ENCODE results near the gene EMX1.

Gene EMX1

DNA sequence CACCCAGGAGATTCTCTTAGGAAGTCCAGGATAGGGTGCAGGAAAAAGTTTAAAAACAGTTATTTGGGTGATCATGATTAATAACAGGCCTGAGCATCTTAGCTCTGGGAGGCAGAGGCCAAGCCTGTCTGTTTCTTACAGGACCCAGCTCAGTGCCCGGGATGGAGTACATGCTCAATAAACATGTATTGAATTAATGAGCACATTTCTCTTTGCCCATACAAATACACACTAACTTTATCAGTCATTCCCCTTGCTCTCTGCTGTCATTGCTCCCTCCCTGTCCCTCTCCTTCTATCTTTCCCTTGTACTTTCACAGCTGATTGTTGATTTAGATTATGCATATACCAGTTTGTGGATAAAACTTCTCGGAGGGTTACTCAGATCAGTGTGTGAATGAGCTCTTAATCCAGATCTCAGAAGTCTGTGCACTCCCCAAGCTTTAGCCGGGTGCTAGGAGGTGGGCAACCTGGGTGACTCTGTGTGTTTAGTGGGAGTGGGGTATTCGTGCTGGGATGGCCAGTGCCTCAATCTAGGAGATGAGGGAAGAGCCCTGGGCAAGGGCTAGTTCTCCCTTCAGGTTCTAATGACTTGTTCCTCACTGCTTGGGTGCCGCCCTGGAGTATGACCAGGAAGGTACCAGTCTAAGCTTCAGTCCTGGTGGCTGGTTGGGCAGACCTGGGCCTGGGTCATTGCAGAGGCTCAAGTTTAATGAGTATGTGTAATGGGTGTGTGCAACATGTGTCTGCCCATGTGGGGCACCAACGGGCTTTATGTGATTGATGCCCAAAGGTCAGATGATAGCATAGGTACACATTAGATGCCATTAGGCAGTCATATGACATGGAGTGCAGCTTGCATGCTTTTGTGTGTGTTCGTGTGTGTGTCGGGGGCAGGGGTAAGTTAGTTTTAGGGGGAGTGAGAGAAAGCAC is 10.6 kb downstream of the EMX1 start:
- H3K4me3 Mint-ChIP-seq: no peak overlapping the region

DNA sequence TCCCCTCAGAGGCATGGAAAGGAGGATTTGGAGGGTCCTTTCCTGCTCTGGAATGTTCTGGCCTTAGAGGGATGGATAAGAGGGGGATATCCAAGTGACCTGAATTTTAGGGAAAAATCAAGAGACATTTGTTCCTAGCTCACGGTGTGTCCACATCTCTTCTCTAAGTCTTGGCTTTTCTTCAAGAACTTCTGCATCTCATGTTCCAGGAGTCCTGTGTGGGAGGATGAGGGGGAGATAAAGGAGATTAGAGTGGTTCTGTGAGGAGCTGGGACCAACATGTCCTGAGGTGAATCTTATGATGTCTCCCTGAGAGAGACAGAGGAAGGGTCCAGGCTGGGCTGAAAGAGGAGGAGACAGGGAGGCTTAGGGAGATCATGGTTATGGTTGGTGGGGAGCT is 11.7 kb downstream of the EMX1 start:
- DNase-seq: no peak
- no peak for ATAC-seq
- peaks cover 13% of the 10 kb centered on the region for H3K4me1 Mint-ChIP-seq
- H3K9me3 Mint-ChIP-seq: no peaks in the 10 kb centered on the region
- peaks cover 19% of the 10 kb centered on the region for H3K27me3 Mint-ChIP-seq
- no peak overlapping the region for H3K4me3 Mint-ChIP-seq
- no peak overlapping the region for H3K27ac Mint-ChIP-seq

More for the DNA sequence above, 10.6 kb downstream of the EMX1 start:
- DNase-seq: no peak
- no peak for ATAC-seq
- Mint-ChIP-seq H3K9me3 (no peaks in the 10 kb centered on the region), H3K27ac (no peak overlapping the region), H3K4me1 (peaks cover 21% of the 10 kb centered on the region), H3K27me3 (peaks cover 30% of the 10 kb centered on the region)

DNA sequence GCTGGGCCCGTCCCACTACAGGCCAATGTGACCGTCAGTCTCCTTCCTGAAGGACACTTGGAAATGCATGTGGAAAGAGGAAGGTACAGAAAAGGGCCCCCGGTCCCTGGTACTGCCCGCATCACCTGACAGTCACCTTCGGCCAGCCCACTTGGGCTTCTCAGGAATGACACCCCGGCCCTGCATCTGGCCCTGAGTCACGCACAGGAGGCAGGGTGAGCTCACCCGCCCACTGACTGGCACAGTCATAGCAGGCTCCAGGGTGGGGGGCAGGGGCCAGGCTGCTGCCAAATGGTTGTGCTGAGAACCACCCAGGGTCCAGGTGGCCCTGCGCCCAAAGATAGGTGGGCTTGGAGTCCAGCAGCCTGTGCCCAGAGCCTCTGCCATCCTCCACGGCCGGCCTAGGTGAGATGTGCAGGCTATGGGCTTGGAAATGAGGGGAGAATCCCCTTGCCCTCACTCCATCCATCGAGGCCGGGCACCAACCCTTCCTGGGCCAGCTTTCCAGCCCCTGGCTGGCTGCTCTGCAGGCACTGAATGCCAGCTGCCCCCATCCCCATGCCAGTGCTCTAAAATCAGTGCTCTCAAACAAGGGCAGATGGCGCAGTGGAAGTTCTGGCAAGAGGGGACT is 14.1 kb downstream of the EMX1 start:
- no peaks in the 10 kb centered on the region for H3K9me3 Mint-ChIP-seq
- H3K27me3 Mint-ChIP-seq: peaks cover 10% of the 10 kb centered on the region
- no peak for DNase-seq
- ATAC-seq: peak; percentile 43
- no peak overlapping the region for H3K4me3 Mint-ChIP-seq
- H3K27ac Mint-ChIP-seq: no peak overlapping the region
- H3K4me1 Mint-ChIP-seq: no peaks in the 10 kb centered on the region

DNA sequence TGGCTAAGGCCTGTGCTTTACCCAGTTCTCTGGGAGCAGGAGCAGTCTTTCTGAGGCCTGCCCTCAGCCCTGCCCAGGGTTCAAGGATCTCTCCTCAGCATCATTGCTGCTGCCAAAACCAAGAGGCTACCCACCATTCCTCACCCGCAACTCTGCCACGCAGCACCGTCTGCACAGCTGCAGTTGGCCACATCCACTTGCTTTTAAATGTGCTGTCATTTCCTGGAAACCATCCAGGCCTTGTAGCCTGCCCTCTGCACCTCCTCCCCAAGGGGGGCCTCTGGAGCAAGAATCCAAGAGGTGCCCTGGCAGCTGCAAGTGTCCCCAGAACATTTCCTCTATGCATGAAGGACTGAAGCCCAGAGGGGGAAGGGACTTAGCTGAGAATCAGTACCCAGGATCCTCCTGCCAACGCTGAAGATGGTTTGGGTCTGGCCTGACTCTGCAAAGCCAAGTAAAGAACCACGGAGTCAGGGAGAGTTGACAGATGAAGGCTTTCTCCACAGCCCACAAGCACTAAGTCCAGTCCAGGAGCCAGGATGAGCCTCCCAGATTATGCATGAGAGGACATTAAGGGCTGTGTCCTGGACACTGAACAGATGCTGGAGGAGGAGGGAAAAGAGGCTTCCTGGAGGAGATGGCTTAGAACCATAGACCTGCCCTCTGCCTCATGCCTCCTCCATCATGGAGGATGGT is 14.9 kb downstream of the EMX1 start:
- H3K27me3 Mint-ChIP-seq: peaks cover 10% of the 10 kb centered on the region
- no peak overlapping the region for H3K27ac Mint-ChIP-seq
- ATAC-seq (no peak), DNase-seq (no peak)
- no peaks in the 10 kb centered on the region for H3K4me1 Mint-ChIP-seq
- no peak overlapping the region for H3K4me3 Mint-ChIP-seq
- no peaks in the 10 kb centered on the region for H3K9me3 Mint-ChIP-seq

DNA sequence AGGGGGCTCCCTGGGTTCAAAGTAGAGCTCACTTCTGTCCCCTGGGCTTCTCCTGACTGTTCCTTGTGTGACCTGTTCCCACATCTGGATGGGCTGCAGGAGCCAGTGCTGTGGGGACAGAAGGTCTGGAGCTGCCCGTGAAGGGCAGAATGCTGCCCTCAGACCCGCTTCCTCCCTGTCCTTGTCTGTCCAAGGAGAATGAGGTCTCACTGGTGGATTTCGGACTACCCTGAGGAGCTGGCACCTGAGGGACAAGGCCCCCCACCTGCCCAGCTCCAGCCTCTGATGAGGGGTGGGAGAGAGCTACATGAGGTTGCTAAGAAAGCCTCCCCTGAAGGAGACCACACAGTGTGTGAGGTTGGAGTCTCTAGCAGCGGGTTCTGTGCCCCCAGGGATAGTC is 15.5 kb downstream of the EMX1 start:
- Mint-ChIP-seq H3K9me3 (no peaks in the 10 kb centered on the region), H3K4me1 (no peaks in the 10 kb centered on the region), H3K27me3 (peaks cover 10% of the 10 kb centered on the region), H3K4me3 (no peak overlapping the region), H3K27ac (no peak overlapping the region)
- DNase-seq (no peak), ATAC-seq (no peak)

DNA sequence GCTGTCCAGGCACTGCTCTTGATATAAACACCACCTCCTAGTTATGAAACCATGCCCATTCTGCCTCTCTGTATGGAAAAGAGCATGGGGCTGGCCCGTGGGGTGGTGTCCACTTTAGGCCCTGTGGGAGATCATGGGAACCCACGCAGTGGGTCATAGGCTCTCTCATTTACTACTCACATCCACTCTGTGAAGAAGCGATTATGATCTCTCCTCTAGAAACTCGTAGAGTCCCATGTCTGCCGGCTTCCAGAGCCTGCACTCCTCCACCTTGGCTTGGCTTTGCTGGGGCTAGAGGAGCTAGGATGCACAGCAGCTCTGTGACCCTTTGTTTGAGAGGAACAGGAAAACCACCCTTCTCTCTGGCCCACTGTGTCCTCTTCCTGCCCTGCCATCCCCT is 15.9 kb downstream of the EMX1 start:
- no peak for ATAC-seq
- H3K27me3 Mint-ChIP-seq: peaks cover 10% of the 10 kb centered on the region

DNA sequence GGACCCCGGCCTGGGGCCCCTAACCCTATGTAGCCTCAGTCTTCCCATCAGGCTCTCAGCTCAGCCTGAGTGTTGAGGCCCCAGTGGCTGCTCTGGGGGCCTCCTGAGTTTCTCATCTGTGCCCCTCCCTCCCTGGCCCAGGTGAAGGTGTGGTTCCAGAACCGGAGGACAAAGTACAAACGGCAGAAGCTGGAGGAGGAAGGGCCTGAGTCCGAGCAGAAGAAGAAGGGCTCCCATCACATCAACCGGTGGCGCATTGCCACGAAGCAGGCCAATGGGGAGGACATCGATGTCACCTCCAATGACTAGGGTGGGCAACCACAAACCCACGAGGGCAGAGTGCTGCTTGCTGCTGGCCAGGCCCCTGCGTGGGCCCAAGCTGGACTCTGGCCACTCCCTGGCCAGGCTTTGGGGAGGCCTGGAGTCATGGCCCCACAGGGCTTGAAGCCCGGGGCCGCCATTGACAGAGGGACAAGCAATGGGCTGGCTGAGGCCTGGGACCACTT is 16.4 kb downstream of the EMX1 start:
- DNase-seq: no peak
- H3K4me1 Mint-ChIP-seq: no peaks in the 10 kb centered on the region
- ATAC-seq: no peak

More for the DNA sequence above, 15.9 kb downstream of the EMX1 start:
- Mint-ChIP-seq H3K9me3 (no peaks in the 10 kb centered on the region), H3K4me3 (no peak overlapping the region), H3K27ac (no peak overlapping the region), H3K4me1 (no peaks in the 10 kb centered on the region)
- DNase-seq: no peak

DNA sequence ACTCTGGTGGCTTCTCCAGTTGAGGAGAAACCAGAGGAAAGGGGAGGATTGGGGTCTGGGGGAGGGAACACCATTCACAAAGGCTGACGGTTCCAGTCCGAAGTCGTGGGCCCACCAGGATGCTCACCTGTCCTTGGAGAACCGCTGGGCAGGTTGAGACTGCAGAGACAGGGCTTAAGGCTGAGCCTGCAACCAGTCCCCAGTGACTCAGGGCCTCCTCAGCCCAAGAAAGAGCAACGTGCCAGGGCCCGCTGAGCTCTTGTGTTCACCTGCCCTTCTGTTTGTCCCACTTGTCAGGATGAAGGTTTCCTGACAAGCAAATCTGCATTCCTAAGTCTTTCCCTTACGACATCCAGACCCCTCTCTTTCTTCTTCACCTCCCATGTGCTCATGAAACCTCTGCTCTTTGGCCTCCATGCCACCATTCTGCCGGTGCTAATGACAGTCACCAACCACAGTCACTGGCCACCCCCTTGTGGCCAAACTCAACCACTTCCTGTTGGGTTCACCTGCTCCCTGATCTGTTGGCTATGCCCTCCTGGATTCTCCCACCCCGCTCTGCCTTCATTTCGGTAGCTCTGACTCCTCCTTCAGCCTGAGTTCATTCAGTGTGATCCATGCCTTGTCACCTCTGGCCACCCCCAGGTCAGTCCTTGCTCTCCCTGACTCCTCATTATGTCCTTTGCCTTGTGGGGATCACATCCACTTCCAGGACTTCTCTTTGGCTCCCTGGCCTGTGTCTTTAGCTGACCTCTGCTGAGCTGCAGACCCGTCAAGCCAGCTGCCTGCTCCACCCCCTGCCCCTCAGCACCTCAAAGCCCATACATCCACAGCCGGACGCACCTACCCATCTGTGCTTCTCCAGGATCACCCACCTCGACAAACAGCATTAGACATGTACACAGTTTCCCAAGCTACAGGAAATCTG is 17.6 kb downstream of the EMX1 start:
- H3K9me3 Mint-ChIP-seq: no peaks in the 10 kb centered on the region
- peak; percentile 29 for ATAC-seq
- H3K27me3 Mint-ChIP-seq: peaks cover 10% of the 10 kb centered on the region

More for the DNA sequence above, 16.4 kb downstream of the EMX1 start:
- Mint-ChIP-seq H3K4me3 (no peak overlapping the region), H3K9me3 (no peaks in the 10 kb centered on the region), H3K27me3 (peaks cover 10% of the 10 kb centered on the region), H3K27ac (no peak overlapping the region)

DNA sequence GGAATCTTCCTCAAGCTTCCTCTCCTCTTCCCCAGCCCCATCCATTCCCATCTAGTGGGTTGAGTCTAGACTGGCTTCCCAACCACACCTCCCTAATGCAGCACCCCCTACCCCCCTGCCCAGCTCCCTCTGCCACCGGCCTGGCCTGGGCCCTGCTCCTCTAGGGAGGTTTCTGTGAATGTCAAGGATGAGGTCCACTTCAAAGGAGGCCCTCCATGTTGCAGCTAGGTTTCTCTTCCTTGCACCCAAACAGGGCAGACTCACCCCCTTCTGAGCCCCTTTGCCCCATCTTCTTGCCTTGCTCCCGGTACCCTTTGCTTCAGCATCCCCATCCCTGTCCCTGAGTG is 18.3 kb downstream of the EMX1 start:
- Mint-ChIP-seq H3K27ac (no peak overlapping the region), H3K4me3 (no peak overlapping the region), H3K4me1 (no peaks in the 10 kb centered on the region), H3K27me3 (peaks cover 10% of the 10 kb centered on the region), H3K9me3 (no peaks in the 10 kb centered on the region)
- DNase-seq: no peak
- no peak for ATAC-seq

More for the DNA sequence above, 17.6 kb downstream of the EMX1 start:
- no peaks in the 10 kb centered on the region for H3K4me1 Mint-ChIP-seq
- H3K4me3 Mint-ChIP-seq: no peak overlapping the region
- no peak for DNase-seq
- H3K27ac Mint-ChIP-seq: peak overlapping the region; percentile 1 to 4

DNA sequence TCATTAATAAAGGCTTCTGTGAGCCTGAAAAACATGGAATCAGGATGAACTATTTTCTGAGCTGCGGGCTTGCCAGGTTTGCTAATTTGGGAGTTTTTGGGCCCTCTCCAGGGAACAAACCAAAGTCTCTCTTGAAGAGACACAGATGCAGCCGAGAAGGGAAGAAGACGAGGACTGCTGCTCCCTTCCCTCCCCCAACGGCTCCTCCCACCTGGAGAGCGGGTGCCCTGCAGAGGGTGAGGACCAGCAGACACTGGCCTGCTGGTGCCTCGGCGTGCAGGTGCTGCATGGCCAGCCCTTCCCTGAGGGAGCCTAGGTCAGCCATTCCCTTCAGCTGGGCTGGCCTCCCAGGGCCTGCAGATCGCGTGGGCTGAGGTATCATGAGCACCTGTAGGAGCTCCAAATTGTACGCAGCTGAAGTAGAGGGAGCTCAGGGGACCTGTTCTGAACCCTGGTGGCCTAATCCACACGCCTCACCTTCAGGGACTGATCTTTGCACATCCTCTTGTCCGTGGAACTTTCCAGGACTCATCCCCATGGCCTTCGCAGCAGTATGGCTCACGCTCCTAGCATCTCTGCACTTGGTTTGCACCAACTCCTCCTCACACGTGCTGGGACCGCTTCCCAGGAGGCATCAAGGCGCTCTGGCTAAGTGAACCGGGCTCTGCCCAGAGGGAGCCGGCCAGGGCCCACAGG is 19.5 kb downstream of the EMX1 start:
- no peak overlapping the region for H3K4me3 Mint-ChIP-seq
- no peaks in the 10 kb centered on the region for H3K9me3 Mint-ChIP-seq
- H3K27me3 Mint-ChIP-seq: peaks cover 10% of the 10 kb centered on the region
- no peak for DNase-seq
- no peak overlapping the region for H3K27ac Mint-ChIP-seq
- ATAC-seq: no peak
- no peaks in the 10 kb centered on the region for H3K4me1 Mint-ChIP-seq

DNA sequence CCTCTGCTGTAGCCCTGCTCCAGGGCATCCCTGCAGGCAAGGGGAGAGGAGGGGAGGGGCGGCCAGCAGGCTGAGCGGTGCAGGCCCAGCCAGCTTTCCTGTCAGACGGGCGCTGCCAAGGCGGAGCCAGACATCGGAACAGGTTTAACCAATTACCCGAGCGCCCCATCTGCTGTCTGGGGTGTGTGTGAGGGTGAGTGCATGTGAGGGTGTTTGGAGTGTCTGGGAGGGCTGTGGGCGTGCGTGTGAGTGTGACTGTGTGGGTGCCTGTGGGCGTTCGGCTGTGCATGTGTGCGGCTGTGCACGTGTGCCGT is 20.0 kb downstream of the EMX1 start:
- Mint-ChIP-seq H3K27ac (no peak overlapping the region), H3K27me3 (peaks cover 10% of the 10 kb centered on the region), H3K4me3 (no peak overlapping the region), H3K4me1 (no peaks in the 10 kb centered on the region), H3K9me3 (no peaks in the 10 kb centered on the region)
- DNase-seq: no peak
- peak; percentile 16 for ATAC-seq

DNA sequence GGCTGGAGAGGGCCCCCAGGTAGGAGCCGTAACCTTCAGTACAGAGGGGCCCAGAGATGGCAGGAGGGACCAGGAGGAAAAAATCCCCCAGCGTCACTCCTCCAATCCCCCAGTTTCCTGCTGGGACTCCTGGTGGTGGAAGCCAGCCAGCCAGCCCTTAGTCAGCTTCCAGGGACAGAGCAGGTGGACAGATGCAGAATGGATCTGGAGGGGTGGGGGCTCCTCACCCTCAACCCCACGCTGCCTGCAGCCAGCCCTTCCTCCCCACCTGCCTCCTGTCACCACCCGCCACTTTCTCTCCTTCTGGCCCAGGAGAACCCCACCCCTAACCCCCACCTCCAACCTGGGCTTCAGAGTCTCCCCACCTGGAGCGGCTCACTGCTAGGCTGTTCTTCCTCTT is 21.1 kb downstream of the EMX1 start:
- H3K27me3 Mint-ChIP-seq: peaks cover 10% of the 10 kb centered on the region

DNA sequence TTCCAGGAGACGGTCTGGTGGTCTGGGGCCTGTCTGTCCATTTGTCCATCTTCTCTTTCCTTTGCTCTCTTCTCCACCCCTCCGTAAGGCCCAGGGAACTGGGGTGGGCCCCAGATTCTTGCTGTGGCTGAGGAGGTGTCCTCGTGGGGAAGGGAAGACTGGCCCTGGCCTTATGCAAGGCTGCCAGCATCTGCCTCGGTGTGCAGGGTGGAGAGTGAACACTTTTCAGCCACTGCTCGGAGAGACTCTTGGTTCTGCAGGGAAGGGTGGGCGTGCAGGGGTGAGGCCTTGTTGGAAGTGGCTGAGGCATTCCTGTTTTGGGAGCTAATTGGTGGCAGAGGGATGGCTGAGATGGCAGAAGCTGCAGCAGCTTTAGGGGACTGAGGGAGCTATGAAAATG is 23.0 kb downstream of the EMX1 start:
- no peaks in the 10 kb centered on the region for H3K9me3 Mint-ChIP-seq
- ATAC-seq (no peak), DNase-seq (no peak)
- H3K4me1 Mint-ChIP-seq: no peaks in the 10 kb centered on the region
- H3K27me3 Mint-ChIP-seq: peaks cover 8% of the 10 kb centered on the region
- peak overlapping the region in 1 of 2 donors; percentile 10 for H3K27ac Mint-ChIP-seq
- no peak overlapping the region for H3K4me3 Mint-ChIP-seq

More for the DNA sequence above, 21.1 kb downstream of the EMX1 start:
- no peak overlapping the region for H3K4me3 Mint-ChIP-seq
- H3K4me1 Mint-ChIP-seq: no peaks in the 10 kb centered on the region
- H3K9me3 Mint-ChIP-seq: no peaks in the 10 kb centered on the region
- H3K27ac Mint-ChIP-seq: no peak overlapping the region
- ATAC-seq (no peak), DNase-seq (no peak)

DNA sequence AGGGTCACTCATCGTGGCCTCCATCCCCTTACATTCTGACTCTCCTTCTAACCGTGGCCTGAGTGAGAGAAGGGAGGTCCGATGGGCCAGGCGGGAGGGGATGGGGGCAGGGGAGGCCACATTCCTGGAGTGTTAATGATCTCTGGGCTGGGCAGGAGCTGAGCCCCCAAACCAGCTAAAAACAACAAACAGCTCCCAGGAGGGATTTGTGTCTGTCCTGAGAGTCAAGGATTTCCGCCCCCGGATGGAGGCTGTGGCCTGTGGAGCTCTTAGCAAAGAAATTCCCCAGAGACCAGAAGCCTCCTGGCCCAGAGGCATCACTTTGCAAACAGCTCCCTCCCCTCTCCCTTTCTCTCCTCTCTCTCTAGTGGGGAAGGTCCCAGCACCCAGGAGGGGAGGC is 23.5 kb downstream of the EMX1 start:
- DNase-seq: no peak
- no peak overlapping the region for H3K4me3 Mint-ChIP-seq
- H3K27ac Mint-ChIP-seq: no peak overlapping the region
- peaks cover 4% of the 10 kb centered on the region for H3K27me3 Mint-ChIP-seq
- H3K9me3 Mint-ChIP-seq: no peaks in the 10 kb centered on the region
- H3K4me1 Mint-ChIP-seq: no peaks in the 10 kb centered on the region
- ATAC-seq: no peak

Measured in stimulated activated naive CD8-positive, alpha-beta T cell treated with anti-CD3 and anti-CD28 coated beads, Interleukin-15, amount 100 ng/mL, for 72 hours (primary cell).